ENCODE results near the gene ZNF208.
"Not testable (repeated sequence)": the region's sequence is repeated elsewhere in the genome, so short reads cannot be mapped to it uniquely, and the experiment has no call there.

DNA sequence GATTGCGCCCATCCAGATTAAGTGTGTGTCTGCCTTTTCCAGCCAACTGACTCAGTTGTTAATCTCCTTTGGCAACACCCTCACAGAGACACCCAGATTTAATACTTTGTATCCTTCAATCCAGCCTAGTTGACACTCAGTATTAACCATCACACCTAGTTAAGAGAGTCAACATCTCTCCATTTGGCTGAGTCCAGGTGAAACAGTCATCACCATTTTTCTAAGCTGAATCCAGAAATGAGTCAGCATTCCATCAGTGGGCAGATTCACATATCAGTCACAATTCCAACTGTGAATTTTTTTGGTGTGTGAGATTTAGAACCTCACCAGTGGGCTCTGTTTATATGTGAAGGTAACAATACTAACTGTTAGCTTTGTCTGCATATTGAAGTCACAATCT is 14.8 kb upstream of the ZNF208 start:
- TF ChIP-seq, protein P1, sequence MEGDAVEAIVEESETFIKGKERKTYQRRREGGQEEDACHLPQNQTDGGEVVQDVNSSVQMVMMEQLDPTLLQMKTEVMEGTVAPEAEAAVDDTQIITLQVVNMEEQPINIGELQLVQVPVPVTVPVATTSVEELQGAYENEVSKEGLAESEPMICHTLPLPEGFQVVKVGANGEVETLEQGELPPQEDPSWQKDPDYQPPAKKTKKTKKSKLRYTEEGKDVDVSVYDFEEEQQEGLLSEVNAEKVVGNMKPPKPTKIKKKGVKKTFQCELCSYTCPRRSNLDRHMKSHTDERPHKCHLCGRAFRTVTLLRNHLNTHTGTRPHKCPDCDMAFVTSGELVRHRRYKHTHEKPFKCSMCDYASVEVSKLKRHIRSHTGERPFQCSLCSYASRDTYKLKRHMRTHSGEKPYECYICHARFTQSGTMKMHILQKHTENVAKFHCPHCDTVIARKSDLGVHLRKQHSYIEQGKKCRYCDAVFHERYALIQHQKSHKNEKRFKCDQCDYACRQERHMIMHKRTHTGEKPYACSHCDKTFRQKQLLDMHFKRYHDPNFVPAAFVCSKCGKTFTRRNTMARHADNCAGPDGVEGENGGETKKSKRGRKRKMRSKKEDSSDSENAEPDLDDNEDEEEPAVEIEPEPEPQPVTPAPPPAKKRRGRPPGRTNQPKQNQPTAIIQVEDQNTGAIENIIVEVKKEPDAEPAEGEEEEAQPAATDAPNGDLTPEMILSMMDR (conservative IDR thresholded peaks at IDR 0.05 in 1 of 2, IDR thresholded peaks at IDR 0.05 in 1 of 2; ENCODE audit: low read depth in 1 of 2, low read length in 2 of 2), result not testable (repeated sequence)
- not testable (repeated sequence) for TF ChIP-seq EZH2 (IDR thresholded peaks at IDR 0.05; ENCODE audit: low read length, missing control alignments)
